HCT116 (cell line): ENCODE measurements around the gene RETREG1. TPM values are rescaled to one million over a fixed set of nuclear protein-coding genes. Genes with fewer than 3 reads are reported as not detected.

Experiments
- ATAC-seq: fragments of 200-7000 bp; cut with Tn5 transposase; 2 replicates; pipeline ENCODE4 v1.9.1; 2020; ENCODE audit warnings: mild to moderate bottlenecking, moderate library complexity
- BruUV-seq: library from RNA; stranded (reverse); fragments of 400-500 nt; replicated peaks from 2 replicates; lab custom pipeline; 2021; lab: Mats Ljungman, UMichigan
- CTCF ChIA-PET: fragments of 300-600 bp; sonication (Branson Sonifier 250); formaldehyde crosslinking; loops from one replicate; lab custom pipeline; 2021; ENCODE audit warnings: antibody characterized with exemption; lab: Charles Lee
- POLR2A ChIA-PET: fragments of 300-600, 350-600 bp; sonication (Branson Sonifier 250); formaldehyde crosslinking; loops from one replicate; lab custom pipeline; 2021; ENCODE audit warnings: antibody characterized with exemption; lab: Charles Lee
- RAD21 ChIA-PET, 2 experiments: fragments of 300-600 bp; sonication (Branson Sonifier 250); formaldehyde crosslinking; loops; one replicate each; lab custom pipeline; 2023; ENCODE audit warnings: low total read pairs in 2 of 2; ENCODE audit not compliant: uncharacterized antibody in 2 of 2, unreplicated experiment in 2 of 2, low non-redundant PET in 1 of 2; lab: Charles Lee
- DNase-seq: peaks from one replicate; pipeline ENCODE4 v3.0.0-alpha.2; 2010; ENCODE audit warnings: low read depth, low spot score
- H2AFZ ChIP-seq: fragments of 200-600 bp; shearing (Covaris generic), sonication (generic); 2 replicates; pipeline ENCODE4 v1.6.1; 2017; ENCODE audit warnings: low read depth, mixed run types, mixed read lengths, antibody characterized with exemption, low read length; ENCODE audit not compliant: poor library complexity, severe bottlenecking
- H3K27ac ChIP-seq: 2 replicates; pipeline ENCODE4 v1.5.1; 2012; ENCODE audit warnings: low read depth, low read length
- H3K27me3 ChIP-seq: fragments of 200-600 bp; sonication (generic); 2 replicates; pipeline ENCODE4 v1.6.1; 2016; ENCODE audit warnings: mixed run types, low read length, mixed read lengths; ENCODE audit not compliant: insufficient read depth
- H3K36me3 ChIP-seq, 2 experiments: fragments of 200-500 bp in 1 of 2; fragments of 200-600 bp in 1 of 2; sonication (Bioruptor generic) in 1 of 2; sonication (generic) in 1 of 2; 2 replicates each; pipeline versions ENCODE4 v1.5.1 to v1.6.1; 2014 to 2016; ENCODE audit warnings: low read length in 2 of 2, inconsistent platforms in 1 of 2, mixed read lengths in 1 of 2, mixed run types in 1 of 2; ENCODE audit not compliant: insufficient read depth in 2 of 2, control insufficient read depth in 1 of 2
- H3K4me1 ChIP-seq, 2 experiments: fragments of 200-600 bp in 1 of 2; sonication (generic) in 1 of 2; 2 replicates each; pipeline versions ENCODE4 v1.5.1 to v1.6.1; 2012 to 2017; ENCODE audit warnings: low read length in 2 of 2, inconsistent platforms in 1 of 2, mild to moderate bottlenecking in 1 of 2, mixed read lengths in 1 of 2, mixed run types in 1 of 2, moderate library complexity in 1 of 2; ENCODE audit not compliant: insufficient read depth in 2 of 2, control insufficient read depth in 1 of 2
- H3K4me2 ChIP-seq: fragments of 200-600 bp; sonication (generic); 2 replicates; pipeline ENCODE4 v1.6.1; 2017; ENCODE audit warnings: mixed run types, low read length, mixed read lengths
- H3K4me3 ChIP-seq, 2 experiments: fragments of 200-600 bp in 1 of 2; sonication (generic) in 1 of 2; replicated peaks in 1 of 2; 2 replicates each; pipeline ENCODE4 v1.5.1; 2011 to 2016; ENCODE audit warnings: low read length in 2 of 2, control low read depth in 1 of 2, low read depth in 1 of 2, mild to moderate bottlenecking in 1 of 2, mixed read lengths in 1 of 2, mixed run types in 1 of 2
- H3K79me2 ChIP-seq: fragments of 200-600 bp; sonication (generic); 2 replicates; pipeline ENCODE4 v1.6.1; 2017; ENCODE audit warnings: mild to moderate bottlenecking, mixed run types, low read length, moderate library complexity, mixed read lengths; ENCODE audit not compliant: insufficient read depth
- H3K9ac ChIP-seq: fragments of 200-600 bp; sonication (generic); 2 replicates; pipeline ENCODE4 v1.6.1; 2016; ENCODE audit warnings: low read length, mixed read lengths
- H3K9me2 ChIP-seq: fragments of 200-600 bp; sonication (generic), shearing (Covaris generic); 2 replicates; pipeline ENCODE4 v1.6.1; 2017; ENCODE audit warnings: mixed run types, mild to moderate bottlenecking, moderate library complexity; ENCODE audit not compliant: insufficient read depth
- H3K9me3 ChIP-seq, 2 experiments: fragments of 200-500 bp in 1 of 2; fragments of 200-600 bp in 1 of 2; sonication (Bioruptor generic) in 1 of 2; sonication (generic) in 1 of 2; 2 replicates each; pipeline ENCODE4 v1.6.1; 2014 to 2017; ENCODE audit warnings: low read length in 2 of 2, mixed read lengths in 2 of 2, inconsistent platforms in 1 of 2, low read depth in 1 of 2, mild to moderate bottlenecking in 1 of 2, mixed run types in 1 of 2, moderate library complexity in 1 of 2; ENCODE audit not compliant: control insufficient read depth in 1 of 2, insufficient read depth in 1 of 2
- H4K20me1 ChIP-seq: fragments of 200-600 bp; sonication (generic), shearing (Covaris generic); 2 replicates; pipeline ENCODE4 v1.6.1; 2017; ENCODE audit warnings: mixed run types, mild to moderate bottlenecking, moderate library complexity; ENCODE audit not compliant: insufficient read depth
- CBX3 ChIP-seq: IDR thresholded peaks from 2 replicates; pipeline ENCODE4 v1.6.1; 2012; ENCODE audit warnings: low read depth
- EGR1 ChIP-seq: IDR thresholded peaks from 2 replicates; pipeline ENCODE4 v1.6.1; 2012; ENCODE audit warnings: low read depth
- POLR2A ChIP-seq: IDR thresholded peaks from 2 replicates; pipeline ENCODE4 v1.7.0; 2011; ENCODE audit warnings: borderline replicate concordance; ENCODE audit not compliant: insufficient read depth, insufficient read length; ENCODE audit errors: extremely low read depth
- REST ChIP-seq: IDR thresholded peaks from 2 replicates; pipeline ENCODE4 v1.6.1; 2012; ENCODE audit warnings: low read depth
- YY1 ChIP-seq: IDR thresholded peaks from 2 replicates; pipeline ENCODE4 v1.6.1; 2011; ENCODE audit warnings: low read length, low read depth, moderate library complexity, mild to moderate bottlenecking; ENCODE audit not compliant: insufficient replicate concordance; ENCODE audit errors: extremely low read depth
- ZFX ChIP-seq: fragments of 450-650 bp; IDR thresholded peaks from 2 replicates; pipeline ENCODE4 v1.6.1; 2017
- intact Hi-C: fragments of 100-400 bp; cut with micrococcal nuclease; formaldehyde crosslinking; loops from 2 replicates; pipeline ENCODE4 v1.10.0; 2022
- total RNA-seq: library from RNA; stranded (reverse); gene quantifications from one replicate; pipeline ENCODE4 v1.2.1, GENCODE V29; 2021; ENCODE audit not compliant: unreplicated experiment

The RETREG1 gene
- total RNA-seq, 1 experiment from 2014 or later = 6.0 TPM

GRCh38 chr5:16492398-16493140, 124.2 kb downstream of the RETREG1 start:
- H3K4me1 ChIP-seq = no peaks in the 10 kb centered on the region
- CTCF ChIA-PET = no interaction called here
- RAD21 ChIA-PET = no interaction called here
- H3K36me3 ChIP-seq = no peaks in the 10 kb centered on the region
- POLR2A ChIA-PET = no interaction called here
- H3K9ac ChIP-seq = no peak overlapping the region
- no peaks in the 10 kb centered on the region for H4K20me1 ChIP-seq
- TF ChIP-seq CBX3 (no peak), REST (no peak)
- no peak overlapping the region for H3K27ac ChIP-seq
- no peak overlapping the region for H2AFZ ChIP-seq
- no TSS peak for BruUV-seq
- H3K79me2 ChIP-seq = no peaks in the 10 kb centered on the region
- DNase-seq = no peak
- H3K9me2 ChIP-seq = no peaks in the 10 kb centered on the region
- no peak overlapping the region for H3K4me2 ChIP-seq
- ATAC-seq = no peak
- no peak overlapping the region for H3K4me3 ChIP-seq
- no peaks in the 10 kb centered on the region for H3K27me3 ChIP-seq
- H3K9me3 ChIP-seq = no peaks in the 10 kb centered on the region
- intact Hi-C loops = no loop called here

GRCh38 chr5:16490911-16491310, 125.9 kb downstream of the RETREG1 start:
- Histone ChIP-seq H3K4me3 (no peak overlapping the region), H2AFZ (no peak overlapping the region), H3K79me2 (no peaks in the 10 kb centered on the region), H3K4me2 (no peak overlapping the region), H3K27ac (no peak overlapping the region), H3K9me3 (no peaks in the 10 kb centered on the region), H3K9ac (no peak overlapping the region), H3K4me1 (no peaks in the 10 kb centered on the region), H3K36me3 (no peaks in the 10 kb centered on the region), H3K9me2 (no peaks in the 10 kb centered on the region), H4K20me1 (no peaks in the 10 kb centered on the region), H3K27me3 (no peaks in the 10 kb centered on the region)
- BruUV-seq = no TSS peak
- ChIA-PET RAD21 (no interaction called here), POLR2A (no interaction called here), CTCF (interaction anchor here (1.2 to 2.0 kb wide), 3 partner anchors 59 to 712 kb away, joined by 3 to 20 read pairs (median 9); no protein-coding TSS in a partner anchor)
- no peak for DNase-seq
- intact Hi-C loops = no loop called here
- no peak for TF ChIP-seq YY1
- TF ChIP-seq POLR2A = no peak
- no peak for TF ChIP-seq ZFX
- no peak for TF ChIP-seq EGR1
- no peak for ATAC-seq
